Ureter (tissue), 1 donor: ENCODE measurements around the gene UBE2Q1. TPM values are rescaled to one million over a fixed set of nuclear protein-coding genes. Genes with fewer than 3 reads are reported as not detected.

Source experiments
- DNase-seq: peaks from one replicate; pipeline ENCODE4 v3.0.0-alpha.2; 2020; ENCODE audit warnings: low spot score
- total RNA-seq: library from RNA; stranded (reverse); gene quantifications from one replicate; pipeline ENCODE4 v1.2.4, GENCODE V29; 2023
- donor health status: DM: yes; HTN: yes; CAD: no.

UBE2Q1 gene
- total RNA-seq, 1 donor from 2014 or later, result 68.9 TPM

DNA sequence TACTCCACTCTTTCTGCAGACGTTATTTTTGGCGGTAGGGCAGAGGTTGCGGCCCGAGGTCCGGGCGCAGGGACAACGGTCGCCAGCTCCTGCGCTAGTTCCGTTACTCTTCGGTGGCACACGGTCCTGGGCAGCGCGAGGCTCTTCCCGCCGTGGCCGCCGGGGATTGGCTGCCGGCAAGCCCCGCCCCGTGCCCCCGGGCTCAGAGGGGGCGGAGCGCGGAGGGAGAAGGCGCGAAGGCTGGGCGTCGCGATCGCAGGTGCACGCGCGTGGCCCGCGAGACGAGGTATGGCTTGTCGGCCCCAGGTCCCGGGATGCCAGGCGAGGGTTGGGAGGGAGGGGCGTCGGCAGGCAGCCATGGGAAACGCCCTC lies 55.7 kb downstream of the UBE2Q1 start:
- DNase-seq, result no peak

DNA sequence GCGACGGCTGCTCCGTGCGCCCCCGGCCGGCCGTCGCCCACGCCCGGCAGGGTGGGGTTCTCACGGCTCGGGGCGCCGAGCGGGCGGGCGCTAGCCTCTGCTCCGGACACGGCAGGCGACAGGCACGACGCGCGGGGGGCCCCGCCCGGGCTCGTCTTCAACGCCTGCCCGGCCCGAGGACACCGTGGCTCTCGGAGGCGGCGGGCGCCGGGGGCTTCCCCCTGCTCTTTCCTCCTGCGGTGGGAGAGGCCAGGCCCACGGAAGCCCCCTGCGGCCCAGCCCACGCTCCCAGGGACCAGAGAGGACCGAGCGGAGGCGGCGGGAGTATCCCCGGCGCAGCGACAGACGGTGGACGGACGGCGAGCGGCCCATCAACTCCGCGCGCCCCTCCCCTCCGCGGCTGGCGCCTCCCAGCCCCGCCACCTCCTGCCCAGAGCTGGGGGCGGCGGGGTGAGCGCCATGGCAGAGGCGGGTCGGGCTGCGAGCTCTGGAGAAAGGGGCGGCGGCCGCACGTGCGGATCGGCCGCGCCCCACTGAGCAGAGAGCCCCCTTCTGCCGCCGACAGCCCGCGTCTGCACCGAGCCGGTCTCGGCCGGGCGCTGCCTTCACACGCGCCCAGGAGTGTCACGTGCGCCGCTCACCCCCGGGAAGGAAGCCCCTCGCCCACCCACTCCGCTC lies 56.3 kb downstream of the UBE2Q1 start, which contains the start of the genes SHE and TDRD10:
TSS of gene SHE (minus strand) at position 347 of the 678 bp plus-strand sequence. CDS start 386 bp downstream, outside the sequence.
TSS of gene TDRD10 (plus strand) at position 154 of the 678 bp plus-strand sequence. CDS start 4,685 bp downstream, outside the sequence.
- DNase-seq, result no peak

DNA sequence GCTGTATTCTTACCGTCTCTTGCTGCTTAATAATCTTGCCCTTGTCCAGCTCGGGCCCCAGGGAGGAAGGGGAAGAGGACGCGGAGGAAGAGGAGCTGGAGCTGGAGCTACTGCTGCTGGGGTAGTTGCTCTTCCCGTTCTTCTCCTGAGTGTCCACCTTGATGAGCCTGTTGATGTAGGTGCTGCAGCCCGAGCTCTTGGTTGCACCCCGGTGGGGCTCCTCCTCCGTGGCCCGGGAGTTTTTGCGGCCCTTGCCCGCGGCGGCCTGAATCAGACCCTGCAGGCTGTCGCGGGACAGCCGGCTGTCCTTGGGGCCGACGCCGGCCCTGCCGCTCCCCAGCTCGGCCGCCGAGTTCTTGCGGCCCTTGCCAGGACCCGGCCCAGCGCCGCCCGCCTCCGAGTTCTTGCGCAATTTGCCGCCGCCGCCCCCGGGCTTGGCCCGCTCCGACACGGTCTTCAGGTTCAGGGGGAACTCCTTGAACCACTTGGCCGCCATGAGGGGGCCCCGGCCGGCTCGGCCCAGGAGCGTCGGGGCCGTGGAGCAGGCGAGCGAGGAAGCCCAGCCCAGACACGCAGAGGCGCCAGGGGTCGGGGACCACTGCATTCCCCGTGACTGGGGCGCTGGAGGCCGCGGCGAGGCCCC lies 56.9 kb downstream of the UBE2Q1 start:
- DNase-seq, result no peak

DNA sequence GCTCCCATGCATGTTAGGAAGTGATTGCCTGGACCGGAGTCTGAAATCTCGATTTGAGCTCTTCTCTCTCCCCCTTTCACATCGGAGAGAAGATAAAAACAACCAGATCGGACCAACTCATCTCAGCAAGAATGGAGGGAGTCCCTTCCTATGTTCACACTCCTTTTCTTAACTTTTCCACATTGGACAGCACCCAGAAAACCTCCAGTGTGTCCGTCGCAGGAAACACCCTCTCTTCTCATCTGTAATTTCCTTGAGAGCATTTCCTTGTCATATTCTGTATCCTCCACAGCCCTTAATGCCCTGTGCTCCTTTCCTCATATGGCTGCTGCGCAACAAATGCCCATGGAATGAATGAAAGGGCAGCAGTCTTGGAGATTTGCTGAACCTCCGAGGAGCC lies 57.9 kb downstream of the UBE2Q1 start:
- DNase-seq, result no peak

DNA sequence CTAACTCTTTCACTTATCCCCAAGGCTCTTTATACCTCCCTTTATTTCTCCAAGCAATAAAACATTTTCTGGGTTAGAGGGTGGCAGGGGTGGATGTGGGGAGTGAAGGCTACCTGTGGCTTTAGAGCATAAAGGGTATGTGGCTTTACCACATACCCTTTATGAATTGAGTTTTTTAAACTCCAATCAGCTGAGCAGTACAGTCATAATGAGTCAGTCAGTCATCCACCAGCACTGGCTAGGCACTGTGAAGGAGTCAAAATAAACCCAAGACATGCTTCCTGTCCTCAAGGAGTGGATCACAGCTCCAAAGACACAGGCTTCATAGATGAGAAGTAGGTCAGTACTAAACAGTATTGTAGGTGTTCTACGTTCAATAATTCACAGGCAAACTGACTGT lies 59.0 kb downstream of the UBE2Q1 start:
- DNase-seq, result no peak

Other genes with a start within 250 kb of the UBE2Q1 start
- not detected for gene AQP10, start 237.6 kb downstream of the UBE2Q1 start, total RNA-seq
- gene ATP8B2, start 233.1 kb downstream of the UBE2Q1 start, total RNA-seq, result 40.7 TPM
- gene IL6R, start 153.3 kb downstream of the UBE2Q1 start, total RNA-seq, result 12.5 TPM
- gene TDRD10, start 56.4 kb downstream of the UBE2Q1 start, total RNA-seq, result 3.3 TPM
- 13.3 TPM for gene SHE, start 56.2 kb downstream of the UBE2Q1 start, total RNA-seq
- gene CHRNB2, start 9.1 kb upstream of the UBE2Q1 start, total RNA-seq, result 0.36 TPM
- gene ADAR, start 49.5 kb upstream of the UBE2Q1 start, total RNA-seq, result 192 TPM